SIG-M5 treated with dmso at 0.1 percent for 504 hours (cell line): ENCODE measurements around the gene FAM50A.

Experiments used
- DNase-seq: peaks from one replicate; lab custom pipeline; 2025; ENCODE audit not compliant: unreplicated experiment; lab: John Stamatoyannopoulos, UW

FAM50A gene

DNA sequence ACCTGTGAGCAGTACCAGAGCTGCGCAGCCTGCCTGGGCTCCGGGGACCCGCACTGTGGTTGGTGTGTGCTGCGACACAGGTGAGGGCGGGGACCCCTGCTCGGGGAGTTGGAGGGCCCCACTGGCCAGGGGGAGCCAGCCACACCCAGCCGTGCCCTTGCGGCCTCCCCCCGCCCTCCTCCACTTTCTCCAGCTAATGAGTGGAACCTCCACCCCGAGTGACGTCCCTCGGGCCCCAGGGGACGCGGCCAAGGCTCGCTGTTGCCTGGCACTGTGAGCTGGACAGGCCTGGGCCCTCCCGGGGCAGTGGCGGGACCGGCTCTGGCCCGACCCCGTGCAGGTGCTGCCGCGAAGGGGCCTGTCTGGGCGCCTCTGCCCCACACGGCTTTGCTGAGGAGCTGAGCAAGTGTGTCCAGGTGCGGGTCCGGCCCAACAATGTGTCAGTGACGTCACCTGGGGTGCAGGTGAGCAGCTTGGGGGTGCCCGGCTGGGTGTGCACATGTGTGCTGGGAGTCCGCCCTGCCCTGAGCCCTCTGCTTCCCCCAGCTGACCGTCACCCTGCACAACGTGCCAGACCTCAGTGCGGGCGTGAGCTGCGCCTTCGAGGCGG, 19.8 kb downstream of the FAM50A start:
- no peak for DNase-seq

DNA sequence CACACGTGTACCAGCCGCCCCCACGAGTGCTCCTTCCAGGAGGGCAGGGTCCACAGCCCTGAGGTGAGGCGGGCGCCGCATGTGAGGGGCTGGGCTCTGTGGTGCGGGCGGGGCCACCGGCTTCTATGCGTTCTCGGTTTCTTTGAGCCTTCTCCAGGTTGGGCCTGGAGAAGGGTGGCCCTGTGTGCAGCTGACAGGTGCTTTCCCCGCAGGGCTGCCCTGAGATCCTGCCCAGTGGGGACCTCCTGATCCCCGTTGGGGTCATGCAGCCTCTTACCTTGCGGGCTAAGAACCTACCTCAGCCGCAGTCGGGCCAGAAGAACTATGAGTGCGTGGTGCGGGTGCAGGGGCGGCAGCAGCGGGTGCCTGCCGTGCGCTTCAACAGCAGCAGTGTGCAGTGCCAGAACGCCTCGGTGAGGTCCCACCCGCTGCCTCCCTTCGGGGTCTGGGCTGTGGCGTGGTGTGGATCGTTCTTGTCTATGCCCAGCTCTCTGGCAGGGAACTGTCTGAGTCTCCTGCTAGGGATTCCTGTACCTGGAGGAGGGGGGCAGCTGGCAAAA, 20.9 kb downstream of the FAM50A start:
- DNase-seq, result no peak

DNA sequence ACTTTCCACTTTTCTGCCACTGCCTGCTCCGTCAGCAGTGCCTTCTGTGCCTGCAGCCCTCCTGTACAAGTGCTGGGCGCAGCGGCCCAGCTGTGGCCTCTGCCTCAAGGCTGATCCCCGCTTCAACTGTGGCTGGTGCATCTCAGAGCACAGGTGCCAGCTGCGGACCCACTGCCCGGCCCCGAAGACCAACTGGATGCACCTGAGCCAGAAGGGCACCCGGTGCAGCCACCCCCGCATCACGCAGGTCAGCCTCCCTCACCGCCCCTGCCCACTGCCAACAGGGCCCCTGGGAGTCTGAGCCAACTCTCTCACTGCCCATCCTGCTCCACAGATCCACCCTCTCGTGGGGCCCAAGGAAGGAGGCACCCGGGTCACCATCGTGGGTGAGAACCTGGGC, 21.7 kb downstream of the FAM50A start:
- DNase-seq, result no peak

DNA sequence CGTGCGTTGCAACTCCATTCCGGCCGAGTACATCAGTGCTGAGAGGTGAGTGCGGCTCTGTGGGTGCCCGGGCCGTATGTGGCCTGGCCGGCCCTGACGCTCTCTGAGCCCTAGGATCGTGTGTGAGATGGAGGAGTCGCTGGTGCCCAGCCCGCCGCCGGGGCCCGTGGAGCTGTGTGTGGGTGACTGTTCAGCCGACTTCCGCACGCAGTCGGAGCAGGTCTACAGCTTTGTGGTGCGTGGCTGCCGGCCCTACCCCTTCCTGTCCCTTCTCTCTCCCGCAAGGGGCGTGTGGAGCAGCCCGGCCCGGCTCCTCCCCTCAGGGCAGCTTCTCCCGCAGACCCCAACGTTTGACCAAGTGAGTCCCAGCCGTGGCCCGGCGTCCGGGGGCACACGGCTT, 22.1 kb downstream of the FAM50A start:
- no peak for DNase-seq

- DNase-seq, result no peak
Observed at GRCh38 chrX:154466907-154467306, 23.0 kb downstream of the FAM50A start.

GRCh38 chrX:154467556-154467955, 23.6 kb downstream of the FAM50A start:
- no peak for DNase-seq

DNA sequence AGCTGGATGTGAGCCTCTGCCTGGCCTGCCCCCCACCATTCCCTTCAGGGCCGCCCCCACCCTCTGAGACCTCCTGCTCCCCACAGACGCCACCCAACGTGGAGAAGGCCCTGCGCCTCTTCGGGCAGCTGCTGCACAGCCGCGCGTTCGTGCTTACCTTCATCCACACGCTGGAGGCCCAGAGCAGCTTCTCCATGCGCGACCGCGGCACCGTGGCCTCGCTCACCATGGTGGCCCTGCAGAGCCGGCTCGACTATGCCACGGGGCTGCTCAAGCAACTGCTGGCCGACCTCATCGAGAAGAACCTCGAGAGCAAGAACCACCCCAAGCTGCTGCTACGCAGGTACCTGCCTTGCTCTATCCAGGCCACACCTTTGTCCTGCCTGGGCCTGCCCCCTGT, 24.3 kb downstream of the FAM50A start:
- no peak for DNase-seq

GRCh38 chrX:154469114-154469513, 25.2 kb downstream of the FAM50A start:
- no peak for DNase-seq

GRCh38 chrX:154469880-154470279, 25.9 kb downstream of the FAM50A start:
- DNase-seq, result no peak

DNA sequence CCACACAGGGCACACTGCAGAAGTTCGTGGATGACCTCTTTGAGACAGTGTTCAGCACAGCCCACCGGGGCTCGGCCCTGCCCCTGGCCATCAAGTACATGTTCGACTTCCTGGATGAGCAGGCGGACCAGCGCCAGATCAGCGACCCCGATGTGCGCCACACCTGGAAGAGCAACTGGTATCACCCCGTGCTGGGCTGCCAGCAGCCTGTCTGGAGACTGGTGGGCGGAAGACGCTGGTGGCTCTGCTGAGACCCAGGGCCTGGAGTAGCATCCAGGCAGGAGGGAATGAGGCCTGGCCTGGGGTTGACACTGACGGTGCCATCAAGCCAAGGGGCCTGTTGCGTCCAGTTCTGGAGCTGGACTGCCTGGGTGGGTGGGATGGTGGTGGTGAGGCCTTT, 26.5 kb downstream of the FAM50A start:
- DNase-seq, result no peak

- DNase-seq, result no peak
Observed at GRCh38 chrX:154470914-154471568, 27.1 kb downstream of the FAM50A start.

DNA sequence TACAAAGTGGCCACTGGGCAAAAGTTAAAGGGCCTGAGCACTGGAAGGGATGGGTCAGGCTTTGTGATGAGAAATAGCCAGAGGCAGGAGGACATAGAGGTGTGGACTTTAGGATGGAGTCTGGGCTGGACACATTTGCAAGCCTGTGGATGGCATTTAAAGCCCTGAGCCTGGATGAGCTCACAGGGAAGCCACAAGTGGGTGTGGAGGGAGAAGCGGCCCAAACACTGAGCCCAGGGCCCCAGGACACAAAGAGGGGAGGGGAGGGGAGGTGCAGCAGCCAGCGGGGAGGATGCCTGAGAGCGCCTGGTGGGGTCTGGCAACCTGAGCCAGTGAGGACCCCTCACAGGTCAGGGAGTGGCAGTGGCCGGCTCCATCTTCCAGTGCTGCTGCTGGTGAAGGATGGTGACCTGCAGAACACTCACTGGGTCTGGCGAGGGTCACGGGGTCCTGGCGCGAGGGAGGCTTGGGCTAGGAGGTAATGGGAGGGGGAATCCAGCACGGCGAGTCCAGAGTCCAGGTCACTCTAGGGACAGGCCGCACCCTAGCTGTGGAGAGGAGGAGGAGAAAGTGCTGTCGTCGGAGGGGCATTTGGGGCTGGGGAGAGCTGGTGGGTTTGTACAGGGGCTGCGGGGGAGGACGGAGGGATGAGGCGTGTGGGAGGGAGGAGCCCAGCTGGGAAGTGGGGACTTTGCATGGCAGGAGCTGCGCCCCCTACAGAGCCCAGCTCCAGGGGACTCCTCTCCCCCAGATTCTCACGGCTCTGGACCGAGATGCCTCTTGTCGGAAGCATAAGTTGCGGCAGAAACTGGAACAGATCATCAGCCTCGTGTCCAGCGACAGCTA, 28.1 kb downstream of the FAM50A start:
- DNase-seq, result no peak

GRCh38 chrX:154472685-154473632, 29.0 kb downstream of the FAM50A start:
- no peak for DNase-seq

DNA sequence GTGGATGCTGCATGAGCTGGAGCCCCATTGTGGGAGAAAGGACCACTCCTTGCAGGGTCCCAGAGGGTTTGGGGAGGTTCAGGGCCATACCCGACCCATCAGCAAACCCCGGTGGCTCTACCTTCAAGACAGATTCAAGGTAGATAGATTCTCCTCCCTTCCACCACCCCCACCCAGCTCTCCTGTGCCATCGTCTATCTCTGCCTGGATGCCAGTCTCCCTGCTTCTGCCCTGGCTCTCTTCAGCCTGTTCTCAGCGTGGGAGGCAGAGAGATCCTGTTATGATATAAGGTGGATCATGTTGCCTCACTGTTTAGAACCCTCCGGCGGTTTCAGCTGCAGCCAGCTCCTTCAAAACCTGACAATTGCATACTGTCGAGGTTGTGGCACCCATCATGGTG, 29.7 kb downstream of the FAM50A start:
- no peak for DNase-seq

DNA sequence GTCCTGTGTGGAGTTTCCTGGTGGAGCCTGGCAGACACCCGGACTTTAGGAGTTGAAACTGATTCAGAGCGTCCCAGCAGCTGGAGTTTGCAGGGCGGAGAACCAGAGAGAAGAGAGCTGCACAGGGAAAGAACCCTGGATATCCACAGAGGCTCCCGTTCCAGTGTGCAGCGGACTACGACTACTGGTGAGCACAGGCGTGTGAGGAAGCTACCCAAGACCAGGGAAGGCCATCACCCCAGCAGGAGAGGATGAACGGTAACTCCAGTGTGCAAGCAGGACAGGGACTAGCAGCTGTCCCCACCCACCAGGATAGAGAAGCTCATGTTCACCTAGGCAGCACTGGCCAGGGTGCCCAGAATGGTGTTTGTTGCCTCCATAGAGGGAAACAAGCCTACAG, 32.9 kb downstream of the FAM50A start:
- DNase-seq, result no peak

DNA sequence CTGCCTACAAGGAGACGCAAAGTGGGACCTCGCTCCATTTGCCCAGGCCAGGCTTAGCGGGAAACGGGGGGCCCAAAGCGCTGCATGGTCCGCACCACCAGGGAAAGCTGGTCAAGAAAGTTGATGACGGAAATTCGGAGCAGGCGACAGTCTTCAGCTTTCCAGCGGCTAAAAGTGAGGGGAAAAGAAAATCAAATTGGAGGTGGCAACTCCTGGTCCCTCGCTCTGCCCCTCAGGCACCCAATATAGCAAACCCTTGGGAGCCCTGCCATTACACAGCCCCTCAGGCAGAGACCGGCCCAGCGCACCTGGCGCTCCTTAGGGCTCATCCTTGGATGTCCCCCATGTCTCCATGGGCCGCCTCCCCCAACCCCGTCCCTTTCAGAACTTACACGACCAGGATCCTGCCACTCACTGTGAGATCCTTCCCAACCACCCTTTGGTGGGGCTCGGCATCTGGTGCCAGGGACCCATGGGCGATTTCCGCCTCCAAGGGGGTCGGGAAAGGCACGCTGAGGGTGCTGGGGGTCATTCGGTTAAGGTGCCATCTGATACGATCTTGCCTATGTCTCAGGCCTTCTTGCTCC, 34.0 kb downstream of the FAM50A start:
- DNase-seq, result no peak

- peak; percentile 81 for DNase-seq
Observed at GRCh38 chrX:154478728-154479622, 35.0 kb downstream of the FAM50A start, which contains the start of gene LAGE3. LAGE3 (minus strand) TSS chrX:154479281; CDS start chrX:154478915, 366 bp downstream.

DNA sequence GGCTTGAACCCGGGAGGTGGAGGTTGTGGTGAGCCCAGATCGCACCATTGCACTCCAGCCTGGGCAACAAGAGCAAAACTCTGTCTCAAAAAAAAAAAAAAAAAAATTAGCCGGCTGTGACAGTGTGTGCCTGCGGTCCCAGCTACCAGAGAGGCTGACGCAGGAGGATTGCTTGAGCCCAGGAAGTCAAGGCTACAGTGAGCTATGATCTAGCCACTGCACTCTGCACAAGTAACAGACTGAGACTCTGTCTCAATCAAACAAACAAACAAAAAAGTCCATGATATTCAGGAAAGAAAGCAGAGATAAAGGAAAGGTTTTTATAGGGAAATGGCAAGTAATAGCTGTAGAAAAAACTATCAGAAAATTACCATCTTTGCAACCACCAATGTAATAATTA, 37.3 kb downstream of the FAM50A start:
- DNase-seq, result no peak

GRCh38 chrX:154481911-154482601, 38.1 kb downstream of the FAM50A start:
- DNase-seq, result no peak
